AG04449 (cell line): ENCODE data around the gene DIPK1B.
"Not testable (repeated sequence)": the region's sequence is repeated elsewhere in the genome, so short reads cannot be mapped to it uniquely, and the experiment has no call there.

ENCODE experiments used
- CTCF ChIA-PET: fragments of 350-600 bp; formaldehyde crosslinking; extraction: SDS; loops from one replicate; lab custom pipeline; 2021; ENCODE audit warnings: antibody characterized with exemption; lab: Yijun Ruan, JAX
- POLR2A ChIA-PET: fragments of 400-600, 350-600 bp; formaldehyde crosslinking; extraction: SDS; loops from one replicate; lab custom pipeline; 2020; ENCODE audit warnings: antibody characterized with exemption, inconsistent platforms; lab: Yijun Ruan, JAX
- DNase-seq: peaks from one replicate; pipeline ENCODE4 v3.0.0-alpha.2; 2010; ENCODE audit warnings: low read depth, low spot score
- H3K4me3 ChIP-seq: 2 replicates; pipeline ENCODE4 v1.5.1; 2011; ENCODE audit warnings: low read depth, mild to moderate bottlenecking, control low read depth, low read length
- CTCF ChIP-seq: IDR thresholded peaks from one replicate; pipeline ENCODE4 v1.5.1; 2011; ENCODE audit warnings: mild to moderate bottlenecking, moderate library complexity, low read length, control low read depth, inconsistent platforms; ENCODE audit not compliant: insufficient read depth; ENCODE audit errors: missing control alignments

DIPK1B gene

GRCh38 chr9:136754626-136755301 is 42.4 kb downstream of the DIPK1B start:
- POLR2A ChIA-PET: interaction anchor here (1.0 kb wide), 1 partner anchor 27 kb away, joined by 4 read pairs; no protein-coding TSS in a partner anchor
- CTCF ChIA-PET: interaction anchor here (0.6 to 2.3 kb wide), 4 partner anchors 9 to 17 kb away, joined by 3 to 9 read pairs (median 4); partner anchors contain the start of gene LCN15
- no peak for DNase-seq
- no peak overlapping the region for H3K4me3 ChIP-seq
- TF ChIP-seq CTCF: no peak

GRCh38 chr9:136755302-136756133 is 43.1 kb downstream of the DIPK1B start:
- ChIA-PET POLR2A (interaction anchor here (1.0 kb wide), 1 partner anchor 27 kb away, joined by 4 read pairs; no protein-coding TSS in a partner anchor), CTCF (interaction anchor here (1.4 to 2.3 kb wide), 3 partner anchors 10 to 17 kb away, joined by 3 to 9 read pairs (median 5); no protein-coding TSS in a partner anchor)
- not testable (repeated sequence) for H3K4me3 ChIP-seq, DNase-seq

GRCh38 chr9:136756134-136756438 is 43.7 kb downstream of the DIPK1B start:
- CTCF ChIA-PET: interaction anchor here (1.7 to 2.3 kb wide), 2 partner anchors 10 to 11 kb away, joined by 5 to 9 read pairs; no protein-coding TSS in a partner anchor
- TF ChIP-seq CTCF: no peak
- H3K4me3 ChIP-seq: no peak overlapping the region
- DNase-seq: no peak
- POLR2A ChIA-PET: no interaction called here

- DNase-seq: no peak
- ChIA-PET CTCF (interaction anchor here (1.7 to 2.3 kb wide), 3 partner anchors 9 to 28 kb away, joined by 9 to 12 read pairs (median 9); no protein-coding TSS in a partner anchor), POLR2A (no interaction called here)
- TF ChIP-seq CTCF: no peak
- H3K4me3 ChIP-seq: no peak overlapping the region
These were observed 44.5 kb downstream of the DIPK1B start for GRCh38 chr9:136756836-136757235.

- ChIA-PET POLR2A (interaction anchor here (1.5 kb wide), 1 partner anchor 29 kb away, joined by 3 read pairs; no protein-coding TSS in a partner anchor), CTCF (interaction anchor here (1.6 to 2.1 kb wide), 5 partner anchors 9 to 29 kb away, joined by 5 to 12 read pairs (median 9); no protein-coding TSS in a partner anchor)
- H3K4me3 ChIP-seq: no peak overlapping the region
- DNase-seq: no peak
- TF ChIP-seq CTCF: no peak
These were observed 45.0 kb downstream of the DIPK1B start for GRCh38 chr9:136757328-136757727.

- CTCF ChIA-PET: interaction anchor here (1.3 to 2.1 kb wide), 8 partner anchors 9 to 30 kb away, joined by 4 to 12 read pairs (median 6); no protein-coding TSS in a partner anchor
These were observed 45.4 kb downstream of the DIPK1B start for GRCh38 chr9:136757751-136758140.

More at GRCh38 chr9:136757751-136758140, 45.4 kb downstream of the DIPK1B start:
- DNase-seq: no peak
- POLR2A ChIA-PET: interaction anchor here (1.5 kb wide), 1 partner anchor 29 kb away, joined by 3 read pairs; no protein-coding TSS in a partner anchor
- no peak overlapping the region for H3K4me3 ChIP-seq
- no peak for TF ChIP-seq CTCF
